Subcutaneous abdominal adipose tissue (tissue), 5 donors: Measurements from ENCODE around the gene CDH20.

ENCODE experiments used
- H3K27ac ChIP-seq: one replicate; pipeline ENCODE4 v1.7.0; 2013; ENCODE audit warnings: low read depth, mild to moderate bottlenecking, inconsistent platforms, low read length, moderate library complexity
- H3K27me3 ChIP-seq, 5 donors: one replicate each; pipeline ENCODE4 v1.7.0; 2013; ENCODE audit warnings: low read length in 5 of 5, inconsistent platforms in 1 of 5; ENCODE audit not compliant: control insufficient read depth in 5 of 5, insufficient read depth in 4 of 5
- H3K36me3 ChIP-seq, 5 donors: one replicate each; pipeline ENCODE4 v1.7.0; 2013; ENCODE audit warnings: low read length in 5 of 5; ENCODE audit not compliant: control insufficient read depth in 5 of 5, insufficient read depth in 5 of 5
- H3K4me1 ChIP-seq, 5 donors: one replicate each; pipeline ENCODE4 v1.7.0; 2013; ENCODE audit warnings: low read length in 5 of 5, mild to moderate bottlenecking in 3 of 5, moderate library complexity in 1 of 5; ENCODE audit not compliant: control insufficient read depth in 5 of 5, insufficient read depth in 5 of 5
- H3K4me3 ChIP-seq, 5 donors: one replicate each; pipeline ENCODE4 v1.7.0; 2013; ENCODE audit warnings: low read length in 5 of 5, low read depth in 1 of 5
- H3K9ac ChIP-seq, 5 donors: one replicate each; pipeline ENCODE4 v1.7.0; 2013; ENCODE audit warnings: low read length in 5 of 5, mild to moderate bottlenecking in 4 of 5, moderate library complexity in 3 of 5
- H3K9me3 ChIP-seq, 5 donors: one replicate each; pipeline ENCODE4 v1.7.0; 2013; ENCODE audit warnings: low read length in 5 of 5; ENCODE audit not compliant: control insufficient read depth in 5 of 5
- donor health status: healthy.
- donor health status: healthy.
- donor health status: healthy.
- donor health status: healthy.
- donor health status: healthy.

Gene CDH20

GRCh38 chr18:61554946-61555361 lies 221.7 kb downstream of the CDH20 start:
- Histone ChIP-seq H3K27me3 (no peaks in the 10 kb centered on the region), H3K36me3 (peaks cover 0 to 3% (median 1%) of the 10 kb centered on the region in 5 donors), H3K9me3 (no peaks in the 10 kb centered on the region), H3K27ac (no peak overlapping the region), H3K4me1 (no peaks in the 10 kb centered on the region), H3K4me3 (peak overlapping the region in 1 of 5 donors; percentile 29), H3K9ac (no peak overlapping the region)

GRCh38 chr18:61556316-61556715 lies 223.1 kb downstream of the CDH20 start:
- Histone ChIP-seq H3K9me3 (no peaks in the 10 kb centered on the region), H3K27me3 (no peaks in the 10 kb centered on the region), H3K36me3 (no peaks in the 10 kb centered on the region), H3K27ac (no peak overlapping the region), H3K9ac (no peak overlapping the region), H3K4me1 (no peaks in the 10 kb centered on the region), H3K4me3 (no peak overlapping the region)

GRCh38 chr18:61556862-61557261 lies 223.6 kb downstream of the CDH20 start:
- H3K27ac ChIP-seq = no peak overlapping the region
- H3K9me3 ChIP-seq = no peaks in the 10 kb centered on the region
- no peaks in the 10 kb centered on the region for H3K27me3 ChIP-seq
- H3K4me3 ChIP-seq = no peak overlapping the region
- no peaks in the 10 kb centered on the region for H3K4me1 ChIP-seq
- no peaks in the 10 kb centered on the region for H3K36me3 ChIP-seq
- H3K9ac ChIP-seq = no peak overlapping the region

GRCh38 chr18:61569176-61569892 lies 236.1 kb downstream of the CDH20 start:
- peaks cover 0 to 21% (median 4%) of the 10 kb centered on the region in 5 donors for H3K4me1 ChIP-seq
- no peaks in the 10 kb centered on the region for H3K36me3 ChIP-seq
- H3K4me3 ChIP-seq = no peak overlapping the region
- peak overlapping the region; percentile 66 for H3K27ac ChIP-seq
- peak overlapping the region in 3 of 5 donors; percentile 1 to 51 (median 1) for H3K9ac ChIP-seq
- peaks cover 0 to 5% (median 0%) of the 10 kb centered on the region in 5 donors for H3K9me3 ChIP-seq
- H3K27me3 ChIP-seq = no peaks in the 10 kb centered on the region

GRCh38 chr18:61570070-61570469 lies 236.8 kb downstream of the CDH20 start:
- no peaks in the 10 kb centered on the region for H3K36me3 ChIP-seq
- no peaks in the 10 kb centered on the region for H3K27me3 ChIP-seq
- H3K4me1 ChIP-seq = peaks cover 0 to 21% (median 4%) of the 10 kb centered on the region in 5 donors
- peaks cover 0 to 5% (median 0%) of the 10 kb centered on the region in 5 donors for H3K9me3 ChIP-seq
- H3K27ac ChIP-seq = peak overlapping the region; percentile 66
- H3K4me3 ChIP-seq = no peak overlapping the region
- no peak overlapping the region for H3K9ac ChIP-seq

- Histone ChIP-seq H3K27me3 (no peaks in the 10 kb centered on the region), H3K27ac (no peak overlapping the region), H3K9ac (no peak overlapping the region), H3K4me3 (no peak overlapping the region), H3K36me3 (no peaks in the 10 kb centered on the region), H3K9me3 (peaks cover 0 to 5% (median 0%) of the 10 kb centered on the region in 5 donors), H3K4me1 (peaks cover 0 to 21% (median 4%) of the 10 kb centered on the region in 5 donors)
Measured at GRCh38 chr18:61572084-61572655, 238.9 kb downstream of the CDH20 start.

- H3K9ac ChIP-seq = no peak overlapping the region
- H3K27me3 ChIP-seq = no peaks in the 10 kb centered on the region
- no peaks in the 10 kb centered on the region for H3K36me3 ChIP-seq
- H3K4me1 ChIP-seq = peaks cover 0 to 21% (median 4%) of the 10 kb centered on the region in 5 donors
- no peak overlapping the region for H3K4me3 ChIP-seq
- no peak overlapping the region for H3K27ac ChIP-seq
- H3K9me3 ChIP-seq = peaks cover 0 to 5% (median 0%) of the 10 kb centered on the region in 5 donors
Measured at GRCh38 chr18:61572871-61573270, 239.6 kb downstream of the CDH20 start.

GRCh38 chr18:61574665-61575064 lies 241.4 kb downstream of the CDH20 start:
- Histone ChIP-seq H3K27me3 (no peaks in the 10 kb centered on the region), H3K27ac (no peak overlapping the region), H3K9ac (no peak overlapping the region), H3K9me3 (peaks cover 0 to 5% (median 0%) of the 10 kb centered on the region in 5 donors), H3K4me1 (peaks cover 0 to 11% (median 3%) of the 10 kb centered on the region in 5 donors), H3K4me3 (no peak overlapping the region), H3K36me3 (no peaks in the 10 kb centered on the region)

GRCh38 chr18:61575419-61575818 lies 242.2 kb downstream of the CDH20 start:
- H3K4me1 ChIP-seq = peaks cover 0 to 4% (median 0%) of the 10 kb centered on the region in 5 donors
- H3K9me3 ChIP-seq = peaks cover 0 to 5% (median 0%) of the 10 kb centered on the region in 5 donors
- no peak overlapping the region for H3K4me3 ChIP-seq
- no peak overlapping the region for H3K27ac ChIP-seq
- H3K27me3 ChIP-seq = no peaks in the 10 kb centered on the region
- H3K9ac ChIP-seq = no peak overlapping the region
- no peaks in the 10 kb centered on the region for H3K36me3 ChIP-seq

GRCh38 chr18:61578846-61579245 lies 245.6 kb downstream of the CDH20 start:
- Histone ChIP-seq H3K9ac (no peak overlapping the region), H3K4me1 (peaks cover 2 to 14% (median 13%) of the 10 kb centered on the region in 5 donors), H3K4me3 (no peak overlapping the region), H3K27me3 (no peaks in the 10 kb centered on the region), H3K27ac (no peak overlapping the region), H3K36me3 (no peaks in the 10 kb centered on the region), H3K9me3 (no peaks in the 10 kb centered on the region)
